Testis (tissue), 3 donors: ENCODE measurements around the gene SMIM17. TPM values are rescaled to one million over a fixed set of nuclear protein-coding genes. Genes with fewer than 3 reads are reported as not detected.

ENCODE experiments used
- DNase-seq: peaks from one replicate; pipeline ENCODE4 v3.0.0-alpha.2; 2019
- H3K27ac ChIP-seq, 2 donors: fragments of 200-600 bp; sonication (generic); one replicate each; pipeline ENCODE4 v1.5.1; 2019
- H3K27me3 ChIP-seq: fragments of 200-600 bp; sonication (generic); one replicate; pipeline ENCODE4 v1.5.1; 2019
- H3K36me3 ChIP-seq: fragments of 200-600 bp; sonication (generic); one replicate; pipeline ENCODE4 v1.5.1; 2017; ENCODE audit warnings: low read depth; ENCODE audit errors: missing control alignments
- H3K4me1 ChIP-seq: fragments of 200-600 bp; sonication (generic); one replicate; pipeline ENCODE4 v1.5.1; 2019
- H3K4me3 ChIP-seq, 2 donors: fragments of 200-600 bp; sonication (generic); one replicate each; pipeline ENCODE4 v1.5.1; 2017 to 2019
- H3K9me3 ChIP-seq: fragments of 200-600 bp; sonication (generic); one replicate; pipeline ENCODE4 v1.5.1; 2017
- CTCF ChIP-seq, 3 experiments: fragments of 450-650 bp in 2 of 3; fragments of 200-600 bp in 1 of 3; sonication (generic) in 1 of 3; IDR thresholded peaks; one replicate each; pipeline ENCODE4 v1.5.1; 2016 to 2019; ENCODE audit warnings: antibody characterized with exemption in 3 of 3, mild to moderate bottlenecking in 2 of 3, moderate library complexity in 1 of 3
- POLR2A ChIP-seq: fragments of 450-650 bp; IDR thresholded peaks from one replicate; pipeline ENCODE4 v1.6.1; 2017; ENCODE audit warnings: antibody characterized with exemption, mild to moderate bottlenecking, moderate library complexity
- WGBS, 2 donors: methylation state at CpG; one replicate each; pipeline ENCODE4 v1.1.5; 2018; 5-methylcytosine and 5-hydroxymethylcytosine counted together
- intact Hi-C: fragments of 100-400 bp; cut with DNase I; formaldehyde crosslinking; loops from one replicate; pipeline ENCODE4 v1.15.1; 2023; ENCODE audit warnings: low total_unique reads
- polyA plus RNA-seq: library from polyadenylated mRNA; stranded (reverse); fragments of 350-450 nt; fragmentation: Illumina TruSeq; extraction: RNeasy Lipid Tissue Mini Kit (QIAGEN cat#74804); gene quantifications from one replicate; pipeline ENCODE4 v1.2.3, GENCODE V29; 2014; ENCODE audit warnings: low read depth, low replicate concordance; ENCODE audit not compliant: insufficient read depth
- total RNA-seq, 2 donors: library from RNA; depleted of rRNA; stranded (reverse); fragments of >200 nt; gene quantifications; one replicate each; pipeline ENCODE4 v1.2.3, GENCODE V29; 2016

The SMIM17 gene
- total and polyA plus RNA-seq, 3 donors from 2014 or later: 0.25 to 1.3 (median 0.79) TPM

DNA sequence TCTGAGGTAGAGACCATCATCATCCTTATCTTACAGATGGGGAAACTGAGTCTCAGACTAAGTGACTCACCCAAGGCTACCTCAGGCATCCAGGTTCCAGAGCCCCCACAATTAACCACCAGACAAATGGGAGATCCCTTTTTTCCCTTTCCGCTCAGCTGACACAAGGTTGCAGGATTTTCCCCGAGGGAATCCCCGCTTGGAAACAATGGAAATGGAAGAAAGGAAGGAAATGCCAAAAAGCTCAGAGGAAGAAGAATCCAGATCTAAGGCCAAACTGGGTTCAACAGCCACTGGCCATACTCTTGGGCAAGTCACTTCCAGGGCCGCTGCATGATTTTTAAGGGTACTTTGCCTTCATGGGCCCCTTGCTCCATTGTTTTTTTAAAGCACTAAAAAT lies 46.3 kb upstream of the SMIM17 start:
- intact Hi-C loops: no loop called here
- no peaks in the 10 kb centered on the region for H3K36me3 ChIP-seq
- TF ChIP-seq POLR2A (no peak), CTCF (IDR thresholded peaks at IDR 0.05) (no peak)

GRCh38 chr19:56597696-56598095 lies 45.3 kb upstream of the SMIM17 start:
- no peak for TF ChIP-seq CTCF (IDR thresholded peaks at IDR 0.05)
- TF ChIP-seq POLR2A: no peak
- no peak for DNase-seq
- Histone ChIP-seq H3K4me3 (no peak overlapping the region), H3K27ac (no peak overlapping the region), H3K9me3 (no peaks in the 10 kb centered on the region), H3K4me1 (peaks cover 5% of the 10 kb centered on the region), H3K27me3 (no peaks in the 10 kb centered on the region), H3K36me3 (no peaks in the 10 kb centered on the region)
- intact Hi-C loops: no loop called here
- 95 to 99% methylated on average over 4 of the region's 4 CpGs for WGBS, 2 donors

More for the DNA sequence above, 46.3 kb upstream of the SMIM17 start:
- no peaks in the 10 kb centered on the region for H3K27me3 ChIP-seq
- DNase-seq: no peak
- no peak overlapping the region for H3K4me3 ChIP-seq
- H3K9me3 ChIP-seq: no peaks in the 10 kb centered on the region
- 68 to 75% methylated on average over 4 of the region's 4 CpGs for WGBS, 2 donors
- no peak overlapping the region for H3K27ac ChIP-seq
- peaks cover 5% of the 10 kb centered on the region for H3K4me1 ChIP-seq

- no peaks in the 10 kb centered on the region for H3K27me3 ChIP-seq
- H3K4me3 ChIP-seq: no peak overlapping the region
- TF ChIP-seq POLR2A (no peak), CTCF (IDR thresholded peaks at IDR 0.05) (no peak)
- no peaks in the 10 kb centered on the region for H3K4me1 ChIP-seq
- no peaks in the 10 kb centered on the region for H3K9me3 ChIP-seq
- DNase-seq: no peak
- no peaks in the 10 kb centered on the region for H3K36me3 ChIP-seq
- 89 to 98% methylated on average over 3 of the region's 3 CpGs for WGBS, 2 donors
- no peak overlapping the region for H3K27ac ChIP-seq
- intact Hi-C loops: no loop called here
Observed at GRCh38 chr19:56601375-56601774, 41.6 kb upstream of the SMIM17 start.

DNA sequence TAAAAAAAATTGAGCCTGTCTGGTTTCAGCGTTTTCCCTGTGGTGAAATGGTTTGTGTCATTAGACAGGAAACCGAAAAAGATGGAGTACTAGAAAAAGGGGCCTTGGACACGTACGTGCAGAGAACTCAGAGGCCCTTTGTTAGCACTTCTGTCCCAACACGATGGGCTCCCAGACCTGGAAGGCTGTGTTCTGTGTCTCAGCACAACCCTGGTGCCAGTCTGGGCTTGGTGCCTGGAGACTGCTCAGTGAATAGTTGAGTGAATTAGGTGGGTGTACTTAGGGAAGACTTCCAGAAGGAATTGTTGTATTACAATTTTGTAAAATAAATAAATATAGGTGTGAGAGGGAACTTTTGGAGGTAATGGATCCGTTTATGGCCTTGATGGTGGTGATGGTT lies 39.1 kb upstream of the SMIM17 start:
- intact Hi-C loops: no loop called here
- no peak overlapping the region for H3K27ac ChIP-seq
- no peaks in the 10 kb centered on the region for H3K9me3 ChIP-seq
- WGBS, 2 donors: 66 to 77% methylated on average over 6 of the region's 6 CpGs
- H3K4me3 ChIP-seq: no peak overlapping the region
- TF ChIP-seq POLR2A (no peak), CTCF (IDR thresholded peaks at IDR 0.05) (no peak)
- H3K4me1 ChIP-seq: no peaks in the 10 kb centered on the region
- H3K27me3 ChIP-seq: no peaks in the 10 kb centered on the region
- no peaks in the 10 kb centered on the region for H3K36me3 ChIP-seq
- DNase-seq: no peak

DNA sequence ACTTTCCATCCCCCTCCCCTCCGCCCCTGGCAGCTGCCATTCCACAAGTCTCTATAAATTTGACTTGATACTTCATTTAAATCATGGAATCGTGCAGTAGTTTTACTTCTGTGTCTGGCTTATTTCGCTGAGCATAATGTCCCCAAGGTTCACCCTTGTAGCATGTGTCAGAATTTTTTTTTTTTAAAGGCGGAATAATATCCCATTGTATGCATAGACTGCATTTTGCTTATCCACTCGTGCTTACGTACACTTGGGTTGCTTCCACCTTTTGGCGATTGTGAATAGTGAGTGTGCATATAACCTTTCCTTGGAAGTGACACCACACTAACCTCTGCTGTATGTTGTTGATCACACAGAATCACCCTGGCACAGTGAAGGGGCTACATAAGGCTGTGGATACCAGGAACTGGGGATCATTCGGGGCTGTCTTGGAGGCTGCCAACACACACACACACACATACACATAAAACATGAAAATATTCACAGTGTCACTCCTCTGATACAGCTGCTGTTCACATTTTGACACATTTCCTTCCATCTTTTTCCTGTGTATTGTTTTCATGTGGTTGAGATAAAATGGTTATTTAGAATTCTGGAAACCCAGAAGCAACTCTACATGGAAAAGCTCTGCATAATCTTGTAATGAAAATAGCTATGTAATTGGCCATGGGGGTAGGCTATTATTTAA lies 34.5 kb upstream of the SMIM17 start:
- intact Hi-C loops: no loop called here
- WGBS, 2 donors: 91 to 94% methylated on average over 8 of the region's 8 CpGs
- TF ChIP-seq POLR2A (no peak), CTCF (IDR thresholded peaks at IDR 0.05) (no peak)
- Histone ChIP-seq H3K4me1 (peaks cover 7% of the 10 kb centered on the region), H3K9me3 (no peaks in the 10 kb centered on the region), H3K4me3 (no peak overlapping the region), H3K27ac (no peak overlapping the region), H3K36me3 (no peaks in the 10 kb centered on the region), H3K27me3 (no peaks in the 10 kb centered on the region)
- no peak for DNase-seq
